Gastroesophageal sphincter (tissue), 4 donors: Measurements from ENCODE around the gene EGF. TPM values are rescaled to one million over a fixed set of nuclear protein-coding genes. Genes with fewer than 3 reads are reported as not detected.

Experiments used
- ATAC-seq: fragments of 150-250 bp; one replicate; pipeline ENCODE4 v1.9.1; 2016; ENCODE audit warnings: mild to moderate bottlenecking, moderate library complexity
- H3K27ac ChIP-seq, 4 donors: fragments of 200-600 bp; sonication (generic) in 3 of 4; 1 replicate in 3 of 4; 2 replicates in 1 of 4; pipeline ENCODE4 v1.5.1; 2016 to 2019
- H3K27me3 ChIP-seq: fragments of 200-600 bp; sonication (generic); one replicate; pipeline ENCODE4 v1.5.1; 2019
- H3K36me3 ChIP-seq, 2 donors: fragments of 200-600 bp; sonication (generic); one replicate each; pipeline ENCODE4 v1.5.1; 2019; ENCODE audit warnings: control low read depth in 1 of 2
- H3K4me1 ChIP-seq, 3 donors: fragments of 200-600 bp; sonication (generic); 1 replicate in 2 of 3; 2 replicates in 1 of 3; pipeline ENCODE4 v1.5.1; 2016 to 2019; ENCODE audit warnings: control low read depth in 2 of 3
- H3K4me3 ChIP-seq, 2 donors: fragments of 200-600 bp; sonication (generic); one replicate each; pipeline ENCODE4 v1.5.1; 2019; ENCODE audit warnings: mild to moderate bottlenecking in 1 of 2, moderate library complexity in 1 of 2
- H3K9me3 ChIP-seq, 3 donors: fragments of 200-600 bp; sonication (generic); one replicate each; pipeline ENCODE4 v1.5.1; 2017 to 2019; ENCODE audit warnings: control low read depth in 2 of 3
- EP300 ChIP-seq: sonication (generic); formaldehyde crosslinking; IDR thresholded peaks from one replicate; pipeline ENCODE4 v1.6.1; 2017; ENCODE audit warnings: antibody characterized with exemption, mild to moderate bottlenecking
- POLR2A ChIP-seq, 2 donors: fragments of 450-650 bp; IDR thresholded peaks; one replicate each; pipeline ENCODE4 v1.6.1; 2017; ENCODE audit warnings: antibody characterized with exemption in 2 of 2, mild to moderate bottlenecking in 2 of 2, moderate library complexity in 1 of 2
- POLR2AphosphoS5 ChIP-seq: sonication (generic); formaldehyde crosslinking; IDR thresholded peaks from one replicate; pipeline ENCODE4 v1.6.1; 2017; ENCODE audit warnings: antibody characterized with exemption
- WGBS, 2 donors: methylation state at CpG; one replicate each; pipeline ENCODE4 v1.1.5; 2018; ENCODE audit warnings: low coverage in 1 of 2; 5-methylcytosine and 5-hydroxymethylcytosine counted together
- total RNA-seq, 4 donors: library from RNA; depleted of rRNA; stranded (reverse); fragments of >200 nt; gene quantifications; one replicate each; pipeline ENCODE4 v1.1.0, GENCODE V29; 2016
- TF ChIP-seq, protein P1 (sequence below), 4 experiments: fragments of 200-600 bp in 2 of 4; fragments of 450-650 bp in 2 of 4; sonication (generic) in 1 of 4; IDR thresholded peaks; one replicate each; pipeline ENCODE4 v1.5.1; 2017 to 2019; ENCODE audit warnings: antibody characterized with exemption in 4 of 4, mild to moderate bottlenecking in 2 of 4, moderate library complexity in 2 of 4

The EGF gene
- total RNA-seq, 4 donors from 2014 or later: 0.23 to 1.3 (median 0.93) TPM; not detected in 1

DNA sequence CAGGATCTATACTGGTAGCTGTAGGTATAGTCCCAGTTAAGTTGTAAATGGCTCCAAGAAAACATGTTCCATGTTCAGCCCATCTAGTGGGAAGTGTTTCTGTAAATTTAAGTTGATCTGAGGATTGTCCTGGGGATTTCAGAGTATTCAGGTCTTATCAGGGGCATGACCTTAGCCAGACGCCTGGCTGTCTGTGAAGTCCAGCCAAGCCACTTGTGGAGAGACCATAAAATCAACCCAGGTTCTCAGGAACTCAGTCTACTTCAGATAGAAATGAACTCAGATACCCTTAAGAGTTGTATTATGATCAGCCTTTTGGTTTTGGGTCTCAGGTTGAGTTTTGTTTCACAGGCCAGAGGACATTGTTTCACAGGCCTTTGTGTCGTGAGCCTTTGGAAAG lies 95.9 kb downstream of the EGF start:
- Histone ChIP-seq H3K9me3 (no peaks in the 10 kb centered on the region), H3K27ac (no peak overlapping the region), H3K4me3 (no peak overlapping the region), H3K4me1 (no peaks in the 10 kb centered on the region), H3K36me3 (no peaks in the 10 kb centered on the region), H3K27me3 (no peaks in the 10 kb centered on the region)
- TF ChIP-seq, protein P1, sequence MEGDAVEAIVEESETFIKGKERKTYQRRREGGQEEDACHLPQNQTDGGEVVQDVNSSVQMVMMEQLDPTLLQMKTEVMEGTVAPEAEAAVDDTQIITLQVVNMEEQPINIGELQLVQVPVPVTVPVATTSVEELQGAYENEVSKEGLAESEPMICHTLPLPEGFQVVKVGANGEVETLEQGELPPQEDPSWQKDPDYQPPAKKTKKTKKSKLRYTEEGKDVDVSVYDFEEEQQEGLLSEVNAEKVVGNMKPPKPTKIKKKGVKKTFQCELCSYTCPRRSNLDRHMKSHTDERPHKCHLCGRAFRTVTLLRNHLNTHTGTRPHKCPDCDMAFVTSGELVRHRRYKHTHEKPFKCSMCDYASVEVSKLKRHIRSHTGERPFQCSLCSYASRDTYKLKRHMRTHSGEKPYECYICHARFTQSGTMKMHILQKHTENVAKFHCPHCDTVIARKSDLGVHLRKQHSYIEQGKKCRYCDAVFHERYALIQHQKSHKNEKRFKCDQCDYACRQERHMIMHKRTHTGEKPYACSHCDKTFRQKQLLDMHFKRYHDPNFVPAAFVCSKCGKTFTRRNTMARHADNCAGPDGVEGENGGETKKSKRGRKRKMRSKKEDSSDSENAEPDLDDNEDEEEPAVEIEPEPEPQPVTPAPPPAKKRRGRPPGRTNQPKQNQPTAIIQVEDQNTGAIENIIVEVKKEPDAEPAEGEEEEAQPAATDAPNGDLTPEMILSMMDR (IDR thresholded peaks at IDR 0.05): no peak
- no peak for TF ChIP-seq EP300
- no peak for TF ChIP-seq POLR2AphosphoS5
- no peak for TF ChIP-seq POLR2A (IDR thresholded peaks at IDR 0.05)
- no peak for ATAC-seq
- WGBS, 2 donors: 94% methylated on average over 2 of the region's 2 CpGs

DNA sequence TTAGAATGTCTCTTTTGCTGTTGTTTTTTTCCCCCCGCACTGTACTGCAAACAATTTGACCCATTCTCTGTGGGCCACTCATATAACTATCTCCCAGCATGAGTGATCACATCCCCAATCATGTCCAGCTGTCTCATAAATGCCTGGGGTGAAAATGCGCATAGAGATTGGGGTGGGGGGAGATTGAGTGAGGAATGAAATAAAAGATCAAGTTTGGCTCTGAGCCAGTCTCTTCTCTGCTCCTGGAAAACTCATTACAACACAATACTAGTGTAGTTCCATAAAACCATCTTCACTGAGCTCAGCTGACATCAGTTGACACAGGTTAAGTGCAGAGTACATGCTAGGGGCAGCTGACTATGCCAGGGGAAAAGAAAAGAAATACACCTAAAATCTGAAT lies 96.9 kb downstream of the EGF start:
- H3K4me3 ChIP-seq: no peak overlapping the region
- no peaks in the 10 kb centered on the region for H3K4me1 ChIP-seq
- H3K9me3 ChIP-seq: no peaks in the 10 kb centered on the region
- no peaks in the 10 kb centered on the region for H3K36me3 ChIP-seq
- WGBS, 2 donors: 92 to 94% methylated on average over 2 of the region's 2 CpGs
- TF ChIP-seq EP300 (no peak), POLR2A (IDR thresholded peaks at IDR 0.05) (no peak), POLR2AphosphoS5 (no peak)
- TF ChIP-seq, protein P1 (IDR thresholded peaks at IDR 0.05): no peak
- no peak overlapping the region for H3K27ac ChIP-seq
- ATAC-seq: no peak
- H3K27me3 ChIP-seq: no peaks in the 10 kb centered on the region

DNA sequence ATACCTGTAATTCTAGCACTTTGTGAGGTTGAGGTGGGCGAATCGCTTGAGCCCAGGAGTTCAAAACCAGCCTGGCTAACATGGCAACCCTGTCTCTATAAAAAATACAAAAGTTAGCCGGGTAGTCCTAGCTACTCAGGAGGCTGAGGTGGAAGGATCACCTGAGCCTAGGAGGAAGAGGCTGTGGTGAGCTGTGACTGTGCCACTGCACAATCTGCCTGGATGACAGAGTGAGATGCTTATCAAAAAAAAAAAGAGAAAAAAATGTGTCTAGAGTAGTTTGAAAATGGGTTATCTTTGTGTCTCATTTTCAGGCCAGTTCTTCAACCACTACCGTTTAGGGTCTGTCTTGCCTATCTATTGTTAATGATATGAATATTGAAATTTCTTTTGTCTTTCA lies 98.1 kb downstream of the EGF start:
- Histone ChIP-seq H3K36me3 (no peaks in the 10 kb centered on the region), H3K27me3 (no peaks in the 10 kb centered on the region), H3K4me1 (no peaks in the 10 kb centered on the region), H3K4me3 (no peak overlapping the region), H3K9me3 (no peaks in the 10 kb centered on the region), H3K27ac (no peak overlapping the region)
- no peak for ATAC-seq
- TF ChIP-seq POLR2AphosphoS5 (no peak), POLR2A (IDR thresholded peaks at IDR 0.05) (no peak), EP300 (no peak)
- TF ChIP-seq, protein P1 (IDR thresholded peaks at IDR 0.05): no peak
- 89 to 93% methylated on average over 3 to 4 of the region's 4 CpGs for WGBS, 2 donors

DNA sequence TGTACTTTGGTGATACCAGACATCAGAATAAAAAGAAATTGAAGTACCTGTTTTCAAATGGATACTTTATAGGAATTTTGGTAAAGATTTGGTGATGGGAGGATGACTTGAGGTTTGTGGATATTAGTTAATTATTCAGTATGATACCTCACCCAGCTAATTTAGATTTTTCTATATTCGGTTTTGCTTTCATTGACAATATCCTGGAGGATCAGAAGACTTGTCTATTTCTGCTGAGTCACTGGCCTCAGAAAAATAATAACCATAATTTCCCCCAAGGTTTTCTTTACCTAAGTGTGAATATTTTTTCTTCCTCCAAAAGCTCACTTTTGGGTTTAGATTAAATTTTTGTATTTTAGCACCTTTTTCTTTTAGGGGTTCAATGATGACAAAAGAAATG lies 100.2 kb downstream of the EGF start:
- no peaks in the 10 kb centered on the region for H3K4me1 ChIP-seq
- ATAC-seq: no peak
- no peak overlapping the region for H3K4me3 ChIP-seq
- WGBS, 2 donors: 92 to 100% methylated on average over 1 of the region's 1 CpG
- H3K27me3 ChIP-seq: no peaks in the 10 kb centered on the region
- no peak overlapping the region for H3K27ac ChIP-seq
- H3K36me3 ChIP-seq: no peaks in the 10 kb centered on the region
- no peak for TF ChIP-seq POLR2A (IDR thresholded peaks at IDR 0.05)
- TF ChIP-seq EP300: no peak
- TF ChIP-seq, protein P1 (IDR thresholded peaks at IDR 0.05): no peak
- TF ChIP-seq POLR2AphosphoS5: no peak
- H3K9me3 ChIP-seq: peaks cover 0 to 10% (median 0%) of the 10 kb centered on the region in 3 donors

DNA sequence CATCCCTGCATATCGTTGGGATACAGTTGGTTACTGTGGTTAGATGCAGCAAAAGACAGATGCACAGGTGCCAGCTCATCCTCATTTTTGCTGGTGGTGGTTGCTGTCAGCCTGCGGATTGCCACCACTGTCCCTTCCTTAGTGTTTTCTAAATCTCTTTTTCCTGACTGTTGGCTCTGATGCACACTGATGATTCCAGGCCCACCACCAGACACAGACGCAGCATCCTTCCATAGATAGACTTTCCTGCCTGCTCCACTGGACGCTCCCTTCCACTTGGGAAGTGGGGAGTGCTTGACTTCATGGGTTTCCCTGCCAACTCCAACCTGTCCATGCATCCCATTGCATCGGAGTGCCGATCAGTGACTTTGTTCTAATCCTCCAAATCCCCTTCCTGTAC lies 101.5 kb downstream of the EGF start:
- no peaks in the 10 kb centered on the region for H3K36me3 ChIP-seq
- H3K27ac ChIP-seq: no peak overlapping the region
- TF ChIP-seq, protein P1 (IDR thresholded peaks at IDR 0.05): no peak
- no peak for TF ChIP-seq EP300
- no peak for TF ChIP-seq POLR2AphosphoS5
- H3K9me3 ChIP-seq: peaks cover 0 to 10% (median 0%) of the 10 kb centered on the region in 3 donors
- H3K4me1 ChIP-seq: no peaks in the 10 kb centered on the region
- no peak overlapping the region for H3K4me3 ChIP-seq
- WGBS, 2 donors: 97% methylated on average over 6 of the region's 6 CpGs
- H3K27me3 ChIP-seq: no peaks in the 10 kb centered on the region
- ATAC-seq: no peak
